D721Med (cell line): Measurements from ENCODE around the gene U2SURP.

Experiments
- DNase-seq: peaks from one replicate; pipeline ENCODE4 v3.0.0; 2011; ENCODE audit warnings: low spot score; ENCODE audit not compliant: insufficient read length
- FAIRE-seq: peaks from 2 replicates; lab custom pipeline; 2011; peaks lifted over from hg19 to GRCh38; lab: Jason Lieb, UNC
- TF ChIP-seq, protein P1 (sequence below): IDR thresholded peaks from 2 replicates; pipeline ENCODE4 v1.5.1; 2012; ENCODE audit warnings: mild to moderate bottlenecking, control low read depth; ENCODE audit not compliant: insufficient read depth; ENCODE audit errors: missing control alignments

The U2SURP gene

DNA sequence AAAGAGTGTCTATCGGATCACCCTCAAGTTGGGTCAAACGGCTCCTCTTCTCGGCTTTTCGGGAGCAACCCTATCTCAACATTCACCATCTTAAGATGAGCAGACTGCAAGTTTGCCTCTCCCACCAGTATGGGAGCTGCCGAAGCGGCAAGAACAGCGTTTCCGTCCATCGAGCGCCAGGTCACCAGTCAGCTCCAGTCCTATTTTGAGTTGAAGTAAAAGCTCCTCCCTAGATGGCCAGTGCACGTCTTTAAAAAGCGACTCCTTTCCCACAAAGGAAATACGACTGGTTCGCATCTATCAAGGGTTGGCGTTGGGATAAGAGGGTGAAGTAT is 369 bp upstream of the U2SURP start:
- FAIRE-seq (no peak), DNase-seq (no peak)
- TF ChIP-seq, protein P1, sequence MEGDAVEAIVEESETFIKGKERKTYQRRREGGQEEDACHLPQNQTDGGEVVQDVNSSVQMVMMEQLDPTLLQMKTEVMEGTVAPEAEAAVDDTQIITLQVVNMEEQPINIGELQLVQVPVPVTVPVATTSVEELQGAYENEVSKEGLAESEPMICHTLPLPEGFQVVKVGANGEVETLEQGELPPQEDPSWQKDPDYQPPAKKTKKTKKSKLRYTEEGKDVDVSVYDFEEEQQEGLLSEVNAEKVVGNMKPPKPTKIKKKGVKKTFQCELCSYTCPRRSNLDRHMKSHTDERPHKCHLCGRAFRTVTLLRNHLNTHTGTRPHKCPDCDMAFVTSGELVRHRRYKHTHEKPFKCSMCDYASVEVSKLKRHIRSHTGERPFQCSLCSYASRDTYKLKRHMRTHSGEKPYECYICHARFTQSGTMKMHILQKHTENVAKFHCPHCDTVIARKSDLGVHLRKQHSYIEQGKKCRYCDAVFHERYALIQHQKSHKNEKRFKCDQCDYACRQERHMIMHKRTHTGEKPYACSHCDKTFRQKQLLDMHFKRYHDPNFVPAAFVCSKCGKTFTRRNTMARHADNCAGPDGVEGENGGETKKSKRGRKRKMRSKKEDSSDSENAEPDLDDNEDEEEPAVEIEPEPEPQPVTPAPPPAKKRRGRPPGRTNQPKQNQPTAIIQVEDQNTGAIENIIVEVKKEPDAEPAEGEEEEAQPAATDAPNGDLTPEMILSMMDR, result no peak

DNA sequence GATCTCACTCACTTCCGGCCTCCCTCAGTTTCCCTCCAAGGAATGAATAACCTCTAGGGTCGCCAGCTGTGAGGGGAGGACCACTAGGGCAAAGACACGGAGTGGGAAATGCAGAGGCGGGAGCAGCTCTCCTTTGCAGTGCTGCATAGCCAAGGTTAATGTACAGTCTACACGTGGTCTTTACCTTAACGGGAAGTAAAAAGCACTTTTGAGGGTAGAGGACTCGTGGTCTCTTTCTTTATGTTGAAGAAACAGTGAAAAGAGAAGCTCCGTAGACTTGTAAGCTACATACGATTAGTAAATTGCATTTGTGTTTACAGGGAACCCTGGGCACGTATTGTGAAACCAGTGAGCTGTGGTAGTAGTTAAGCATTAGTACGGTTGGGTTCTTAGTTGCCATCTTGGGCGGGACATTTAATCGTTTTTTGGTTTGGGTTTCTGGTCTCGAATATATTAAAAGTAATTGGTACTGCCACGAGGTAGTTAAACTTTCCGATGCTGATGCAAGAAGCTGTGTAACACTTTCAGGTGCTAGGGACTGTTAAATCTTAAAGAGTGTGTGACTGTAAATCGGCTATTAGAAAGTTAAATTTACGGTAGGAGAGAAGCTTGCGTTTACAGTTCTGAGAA is 828 bp downstream of the U2SURP start:
- DNase-seq (no peak), FAIRE-seq (no peak)
- TF ChIP-seq, protein P1, result no peak

DNA sequence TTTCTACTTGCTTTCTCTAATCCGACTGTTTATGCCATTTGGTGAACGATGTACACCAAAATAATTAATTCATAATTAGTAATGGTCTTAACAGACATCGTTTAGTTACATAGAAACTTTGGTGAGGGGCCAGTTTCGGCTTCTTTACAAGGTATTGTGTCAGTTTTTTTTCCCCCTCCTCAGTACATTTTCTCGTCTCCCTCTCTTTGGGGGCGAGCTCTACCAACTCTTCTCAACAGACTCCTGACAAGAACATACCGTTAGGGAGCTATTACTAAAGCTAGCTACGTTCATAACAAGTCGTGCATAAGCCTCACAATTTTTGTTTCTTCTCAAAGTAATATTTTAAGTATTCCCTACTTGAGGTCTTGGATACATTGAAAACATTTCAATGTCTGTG is 1.4 kb downstream of the U2SURP start:
- FAIRE-seq (no peak), DNase-seq (no peak)
- TF ChIP-seq, protein P1, result no peak

DNA sequence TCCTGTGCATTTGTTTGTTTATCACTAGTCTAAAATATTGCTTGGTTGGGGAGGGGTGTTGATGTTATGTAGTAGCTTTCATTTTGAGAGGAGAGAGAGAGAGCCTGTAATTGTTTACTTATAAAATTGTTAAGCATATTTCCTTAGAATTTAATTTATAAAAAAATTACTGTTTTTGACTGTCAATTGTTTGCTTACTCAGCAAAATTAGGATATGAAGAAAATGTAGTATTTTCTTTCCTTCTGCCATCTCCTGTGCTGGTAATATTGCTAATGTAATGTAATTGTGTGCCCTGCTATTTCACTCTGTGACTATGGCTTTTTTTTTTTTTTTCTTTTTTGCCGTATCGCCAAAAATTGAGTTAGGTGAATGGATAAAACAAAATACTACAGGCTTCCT is 3.5 kb downstream of the U2SURP start:
- TF ChIP-seq, protein P1, result no peak
- no peak for FAIRE-seq
- no peak for DNase-seq

DNA sequence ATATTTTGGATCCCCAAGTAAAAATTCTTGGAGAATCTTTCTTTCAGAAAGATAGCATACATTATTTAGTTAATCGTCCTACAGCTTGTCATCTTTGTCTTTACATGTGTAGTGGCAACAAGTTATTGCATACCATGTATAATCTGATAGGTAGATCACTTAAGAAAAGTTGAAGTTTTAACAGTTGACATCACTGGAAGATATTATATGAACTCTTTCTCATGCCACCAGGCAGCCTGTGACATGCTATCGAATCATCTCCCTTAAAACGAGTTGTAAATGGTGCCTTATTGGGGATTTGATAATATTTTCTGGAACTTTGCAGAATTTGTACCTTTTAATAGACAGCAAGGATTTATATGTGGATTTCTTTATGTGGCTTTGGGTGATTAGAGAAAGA is 8.7 kb downstream of the U2SURP start:
- DNase-seq, result no peak
- no peak for FAIRE-seq
- TF ChIP-seq, protein P1, result no peak

DNA sequence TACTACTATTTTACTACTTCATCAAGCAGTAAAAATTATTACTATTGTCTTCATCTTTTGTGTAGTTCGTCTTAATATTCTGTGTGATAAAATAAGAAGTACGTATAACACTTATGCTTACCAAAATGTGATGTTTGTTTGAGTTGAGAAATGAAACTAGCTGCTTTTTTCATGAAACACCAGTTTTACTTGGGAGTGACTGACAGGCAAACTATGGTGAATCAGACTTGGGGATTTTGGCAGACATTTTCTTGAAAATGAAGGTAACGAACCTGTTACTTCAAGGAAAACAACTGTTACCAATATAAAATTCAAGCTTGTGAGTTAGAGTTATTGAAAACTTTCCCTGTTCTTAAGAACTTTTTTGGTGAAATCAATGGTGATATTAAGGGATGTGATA is 10.3 kb downstream of the U2SURP start:
- DNase-seq, result no peak
- TF ChIP-seq, protein P1, result no peak
- FAIRE-seq, result no peak

DNA sequence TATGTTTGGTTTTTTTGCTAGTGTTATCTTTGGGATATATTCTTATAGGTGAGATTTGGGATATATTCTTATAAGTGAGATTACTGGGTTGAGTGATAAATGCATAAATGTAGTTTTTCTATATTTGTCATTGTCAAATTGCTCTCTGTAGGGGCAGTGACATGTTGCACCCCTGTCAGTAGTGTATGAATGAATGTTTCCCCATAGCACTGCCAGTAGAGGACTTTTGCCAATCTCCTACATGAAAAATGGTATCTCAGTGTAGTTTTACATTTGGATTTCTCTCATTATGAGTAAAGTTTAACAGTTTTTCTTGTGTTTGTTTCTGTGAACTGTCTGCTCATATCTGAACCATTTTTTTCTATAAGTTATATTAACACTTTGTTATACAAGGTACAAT is 13.6 kb downstream of the U2SURP start:
- FAIRE-seq (peak; percentile 21), DNase-seq (no peak)
- TF ChIP-seq, protein P1, result no peak
